COLO668 (cell line): ENCODE measurements around the gene CARD11.

Experiments
- DNase-seq: peaks from one replicate; lab custom pipeline; 2025; ENCODE audit not compliant: unreplicated experiment; lab: John Stamatoyannopoulos, UW

The CARD11 gene

GRCh38 chr7:2909471-2910039 lies 134.1 kb downstream of the CARD11 start:
- DNase-seq = no peak

- DNase-seq = no peak
These were observed 134.6 kb downstream of the CARD11 start for GRCh38 chr7:2909043-2909442.

DNA sequence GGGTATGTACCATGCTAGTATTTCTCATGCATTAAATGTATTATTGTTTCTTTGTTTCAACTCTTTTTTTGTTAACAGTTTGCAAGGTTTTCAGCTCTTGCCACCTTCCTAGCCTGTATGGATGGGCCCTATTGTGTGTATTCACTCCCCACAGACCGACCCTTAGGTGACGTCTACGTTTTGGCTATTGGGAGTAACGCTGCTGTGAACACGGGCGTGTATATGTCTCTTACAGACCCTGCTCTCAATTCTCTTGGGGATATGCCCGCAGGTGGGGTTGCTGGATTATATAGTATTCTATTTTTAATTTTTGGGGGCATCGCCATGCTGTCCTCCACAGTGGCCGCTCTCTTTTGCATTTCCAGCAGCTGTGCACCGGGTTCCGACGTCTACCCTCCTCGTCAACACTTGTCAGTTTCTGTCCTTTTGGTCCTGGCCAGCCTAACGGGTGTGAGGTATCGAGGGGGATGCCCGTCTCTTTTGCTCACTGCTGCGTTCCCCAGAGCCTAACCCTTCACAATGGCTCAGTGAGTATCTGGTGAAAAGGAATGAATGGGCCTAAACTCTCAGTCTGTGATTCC lies 135.5 kb downstream of the CARD11 start:
- DNase-seq = no peak

GRCh38 chr7:2906197-2906931 lies 137.3 kb downstream of the CARD11 start:
- no peak for DNase-seq

GRCh38 chr7:2905500-2905899 lies 138.2 kb downstream of the CARD11 start:
- no peak for DNase-seq

DNA sequence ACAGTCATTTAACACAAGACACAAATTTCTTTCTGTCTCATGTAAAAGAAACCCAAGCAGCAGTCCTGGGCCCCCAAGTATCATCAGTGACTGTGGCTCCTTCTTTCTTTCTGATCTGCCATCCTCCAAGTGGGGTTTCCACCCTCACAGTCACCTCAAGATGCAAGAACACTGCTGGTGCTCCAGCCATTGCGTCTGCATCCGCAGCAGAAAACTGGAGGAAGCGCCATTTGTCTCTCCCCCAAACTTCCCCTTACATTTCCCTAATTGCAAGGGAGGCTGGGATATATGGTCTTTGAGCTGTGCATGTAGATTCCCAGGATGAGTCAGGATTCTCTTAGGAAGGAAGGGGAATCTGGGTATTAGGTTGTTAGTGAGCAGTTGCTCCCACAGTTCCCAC lies 138.6 kb downstream of the CARD11 start:
- DNase-seq = no peak

DNA sequence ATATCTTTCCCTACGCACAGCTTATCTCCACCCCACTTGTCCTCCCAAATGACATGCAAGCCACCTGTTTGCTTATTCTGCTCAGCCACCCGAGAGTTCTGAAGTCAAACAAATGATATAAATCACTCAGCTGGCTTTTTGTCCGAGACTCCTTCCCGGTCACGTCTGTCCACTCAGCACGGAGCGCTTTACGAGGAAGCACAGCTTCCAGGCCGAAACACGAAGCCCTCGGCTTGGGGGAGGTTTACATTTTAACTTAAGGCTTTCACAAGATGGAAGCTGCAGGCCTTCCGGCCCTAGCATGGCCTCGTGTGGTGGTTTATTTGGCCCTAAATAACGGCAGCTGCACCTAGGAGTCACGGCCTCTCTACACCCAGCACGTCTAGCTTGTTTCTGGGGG lies 139.5 kb downstream of the CARD11 start:
- peak; percentile 46 for DNase-seq

DNA sequence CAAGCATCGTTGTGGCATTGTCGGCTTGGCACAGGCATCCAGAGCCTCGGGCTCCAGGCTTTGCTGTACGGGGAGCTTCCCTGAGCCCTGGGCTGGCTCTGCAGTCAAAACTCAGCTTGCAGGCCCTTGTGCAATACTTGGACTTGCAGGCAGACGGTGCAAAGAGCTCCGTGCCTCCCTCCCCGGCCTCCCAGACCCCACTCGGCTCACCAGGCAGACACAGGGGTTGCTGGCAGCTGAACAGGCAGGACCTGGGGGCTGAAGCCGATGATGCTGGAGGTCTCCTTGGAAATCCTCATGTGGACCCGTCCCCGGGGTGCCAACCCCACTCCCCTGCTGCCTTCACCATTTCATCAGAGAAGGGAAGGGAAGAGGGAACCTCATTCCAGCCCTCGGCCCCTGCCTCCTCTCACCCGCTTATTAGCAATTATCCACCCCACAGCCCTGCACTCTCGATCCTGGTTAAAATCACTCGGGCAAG lies 139.9 kb downstream of the CARD11 start:
- DNase-seq = no peak

- no peak for DNase-seq
These were observed 146.6 kb downstream of the CARD11 start for GRCh38 chr7:2897023-2897422.

GRCh38 chr7:2896131-2896530 lies 147.5 kb downstream of the CARD11 start:
- no peak for DNase-seq

DNA sequence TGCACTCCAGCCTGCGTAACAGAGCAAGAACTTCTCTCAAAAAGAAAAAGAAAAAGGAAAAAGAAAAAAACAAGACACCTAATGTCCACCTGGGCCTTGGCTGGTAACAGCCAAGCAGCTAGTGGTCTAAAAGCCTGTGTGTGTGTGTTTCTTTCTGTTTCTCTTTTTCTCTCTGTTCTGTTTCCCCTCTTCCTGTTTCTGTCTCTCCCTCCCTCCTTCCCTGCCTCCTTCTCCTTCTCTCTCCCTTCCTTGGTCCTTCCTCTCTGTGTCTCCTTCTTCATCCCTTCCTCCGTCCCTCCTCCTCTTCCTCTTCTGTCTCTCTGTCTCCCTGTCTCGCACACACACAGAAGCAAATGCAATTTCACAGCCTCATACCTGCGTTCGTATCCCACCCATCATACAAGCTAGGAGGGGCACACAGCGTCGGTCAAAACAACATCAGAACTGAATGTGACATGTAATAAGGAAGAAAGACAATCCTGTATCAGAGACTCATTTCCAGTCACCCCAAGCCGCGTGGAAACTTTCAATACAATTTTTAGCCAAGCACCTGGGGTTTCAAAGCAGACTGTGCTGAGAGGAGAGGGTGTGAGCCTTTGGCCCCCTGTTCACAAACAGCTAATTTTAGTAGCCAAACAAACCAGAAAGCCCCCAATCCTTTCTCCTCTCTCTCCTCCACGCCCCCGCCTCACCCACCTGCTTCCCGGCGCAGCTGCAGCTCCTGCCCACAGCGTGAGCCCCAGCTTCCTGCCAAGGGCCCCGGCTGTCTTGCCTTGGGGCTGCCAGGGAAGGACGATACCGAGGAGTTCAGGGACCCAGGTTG lies 149.3 kb downstream of the CARD11 start:
- DNase-seq = no peak

GRCh38 chr7:2893411-2893861 lies 150.2 kb downstream of the CARD11 start:
- DNase-seq = no peak

DNA sequence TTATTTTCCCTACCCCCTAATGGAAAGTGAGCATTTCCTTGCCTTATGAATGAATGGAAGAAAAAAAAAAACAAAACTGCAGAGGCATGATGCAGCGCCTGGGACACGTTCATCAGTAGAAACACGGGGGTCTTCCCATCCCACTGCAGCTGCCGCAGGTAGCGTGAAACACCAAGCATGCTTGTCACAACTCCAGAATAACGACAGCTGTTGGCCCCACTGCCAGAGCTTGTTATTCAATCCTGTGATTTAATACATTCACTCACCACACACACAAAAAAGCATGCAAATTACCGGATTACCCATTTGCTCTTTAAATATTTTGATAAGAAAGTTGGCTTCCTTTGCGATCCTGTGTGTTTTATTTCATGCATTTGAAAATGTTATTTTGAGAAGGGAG lies 151.1 kb downstream of the CARD11 start:
- DNase-seq = no peak

DNA sequence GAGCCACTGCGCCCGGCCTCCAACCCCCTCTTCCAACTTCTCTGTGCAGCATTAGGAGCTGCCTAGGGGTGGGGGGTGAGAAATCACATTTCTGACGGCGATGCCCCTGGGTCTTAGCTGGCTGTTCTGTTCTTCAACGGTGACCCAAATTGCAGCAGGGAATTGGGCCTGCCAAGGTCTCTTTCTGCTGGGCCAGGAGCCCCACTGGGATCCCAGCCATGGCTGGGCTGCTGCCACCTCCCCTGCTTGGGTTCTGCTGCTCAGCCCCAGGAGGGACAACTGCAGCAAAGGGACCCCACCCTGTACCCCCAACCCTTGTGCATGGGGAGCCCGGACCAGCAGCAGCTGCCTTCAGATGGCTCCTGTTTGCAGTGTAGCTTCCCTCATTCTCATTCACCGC lies 155.9 kb downstream of the CARD11 start:
- DNase-seq = no peak

GRCh38 chr7:2886900-2887299 lies 156.8 kb downstream of the CARD11 start:
- DNase-seq = peak; percentile 71

DNA sequence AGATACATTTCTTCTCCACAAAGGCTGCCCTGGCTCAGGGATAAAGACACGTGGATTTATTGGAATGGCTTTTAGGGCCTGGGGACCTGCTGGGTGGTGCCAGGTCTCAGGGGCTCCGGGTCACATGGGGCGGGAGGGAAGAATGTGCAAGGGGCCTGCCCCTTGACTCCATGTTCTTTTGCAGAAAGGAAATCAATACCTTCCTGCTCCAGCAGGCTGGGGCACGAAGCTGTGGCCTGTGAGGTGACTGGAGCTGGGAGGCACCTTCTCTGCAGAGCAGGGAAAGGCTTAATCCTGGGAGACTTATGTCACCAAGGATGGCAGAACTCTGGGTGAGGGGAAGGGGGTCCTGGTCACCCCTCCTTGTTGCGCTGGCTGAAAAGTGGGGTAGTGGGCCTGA lies 157.3 kb downstream of the CARD11 start:
- DNase-seq = no peak

DNA sequence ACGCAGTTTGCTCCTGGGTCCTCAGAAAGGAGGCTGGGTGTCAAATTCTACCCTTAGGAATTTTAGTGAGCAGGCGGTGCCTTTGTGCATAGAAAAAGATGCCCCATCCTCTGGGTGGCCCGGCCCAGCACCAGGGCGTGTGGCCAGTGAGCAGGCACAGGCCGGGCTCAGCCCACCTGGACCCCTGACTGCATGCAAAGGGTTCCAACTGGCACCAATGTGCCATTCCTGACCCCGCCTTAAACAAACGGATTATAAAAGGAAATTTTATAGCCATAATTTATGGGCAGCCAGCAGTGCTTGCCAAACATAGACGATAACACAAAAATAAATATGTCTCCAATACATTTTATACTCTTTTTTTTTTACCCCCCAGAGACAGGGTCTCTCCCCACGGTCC lies 159.5 kb downstream of the CARD11 start:
- DNase-seq = no peak

GRCh38 chr7:2883101-2883500 lies 160.6 kb downstream of the CARD11 start:
- no peak for DNase-seq

- no peak for DNase-seq
These were observed 161.6 kb downstream of the CARD11 start for GRCh38 chr7:2882111-2882510.

DNA sequence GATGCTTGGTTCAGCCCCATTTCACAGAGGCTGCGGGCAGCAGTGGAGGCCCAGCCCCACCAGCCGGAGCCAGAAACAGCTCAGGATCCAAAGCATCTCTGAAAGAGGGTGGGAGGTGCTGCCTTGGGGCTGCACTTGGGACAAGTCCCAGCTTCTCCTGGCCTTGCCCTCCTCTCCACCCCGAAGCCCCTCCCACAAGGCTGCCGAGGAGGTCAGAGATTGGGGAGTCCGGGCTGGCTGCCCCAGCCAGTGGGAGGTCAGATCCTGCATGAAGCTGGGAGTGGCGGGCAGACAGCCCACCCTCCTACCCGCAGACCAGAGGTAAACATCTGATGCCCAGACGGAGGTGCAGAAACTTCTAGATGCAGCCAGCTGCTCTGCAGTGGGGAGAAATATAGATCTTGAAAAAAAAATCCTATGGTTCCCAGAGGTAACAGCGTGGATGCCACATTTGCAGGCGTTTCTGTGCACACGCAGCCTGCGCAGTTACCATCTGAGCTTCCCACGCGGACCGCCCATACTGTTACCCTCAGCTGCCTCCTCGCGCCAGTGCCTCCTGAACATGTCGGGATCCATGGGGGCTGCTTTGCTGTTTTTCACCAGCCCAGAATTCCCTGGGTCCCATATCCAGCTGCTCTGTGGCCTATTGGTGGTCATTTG lies 162.7 kb downstream of the CARD11 start:
- DNase-seq = no peak

GRCh38 chr7:2880051-2880450 lies 163.6 kb downstream of the CARD11 start:
- no peak for DNase-seq
